ENCODE data around the gene TXLNG.

The TXLNG gene

DNA sequence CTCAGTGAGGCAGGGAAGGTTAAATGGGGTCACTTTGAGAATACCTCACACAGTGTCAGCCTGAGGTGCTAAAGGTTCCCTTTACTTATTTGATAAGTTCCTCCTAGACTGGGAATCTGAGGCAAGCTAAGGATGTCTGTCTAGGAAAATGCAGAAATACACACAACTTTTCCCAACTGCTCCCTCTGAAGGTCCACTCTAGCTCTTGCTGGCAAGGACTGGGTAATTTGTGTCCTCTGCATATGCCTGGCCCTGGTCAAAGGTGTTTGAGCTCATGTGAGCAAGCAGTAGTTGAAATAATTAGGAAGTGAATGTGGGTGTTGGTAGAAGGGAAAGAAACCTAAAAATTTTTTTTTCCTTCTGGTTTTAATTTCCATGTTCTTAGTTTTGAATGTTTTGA, 21.3 kb downstream of the TXLNG start:
- Histone ChIP-seq H3K9ac (ENCODE audit: low read length) (no peak overlapping the region), H3K36me3 (replicated peaks; ENCODE audit: low read depth, low read length) (peaks cover 7% of the 10 kb centered on the region), H4K20me1 (ENCODE audit: insufficient read depth, low read length) (no peaks in the 10 kb centered on the region), H3K27ac (ENCODE audit: low read length) (no peak overlapping the region), H3K79me2 (ENCODE audit: low read length) (peaks cover 86% of the 10 kb centered on the region), H3K4me2 (ENCODE audit: low read length) (no peak overlapping the region), H3K4me3 (ENCODE audit: low read length) (no peak overlapping the region), H3K9me3 (ENCODE audit: insufficient read depth, low read length) (no peaks in the 10 kb centered on the region), H3K4me1 (ENCODE audit: low read length) (no peaks in the 10 kb centered on the region), H3K27me3 (ENCODE audit: low read depth, low read length) (no peaks in the 10 kb centered on the region), H2AFZ (ENCODE audit: low read depth, low read length) (no peak overlapping the region)
- TF ChIP-seq EZH2phosphoT487 (IDR thresholded peaks at IDR 0.05; ENCODE audit: low read depth), result no peak
- TF ChIP-seq, protein P1, sequence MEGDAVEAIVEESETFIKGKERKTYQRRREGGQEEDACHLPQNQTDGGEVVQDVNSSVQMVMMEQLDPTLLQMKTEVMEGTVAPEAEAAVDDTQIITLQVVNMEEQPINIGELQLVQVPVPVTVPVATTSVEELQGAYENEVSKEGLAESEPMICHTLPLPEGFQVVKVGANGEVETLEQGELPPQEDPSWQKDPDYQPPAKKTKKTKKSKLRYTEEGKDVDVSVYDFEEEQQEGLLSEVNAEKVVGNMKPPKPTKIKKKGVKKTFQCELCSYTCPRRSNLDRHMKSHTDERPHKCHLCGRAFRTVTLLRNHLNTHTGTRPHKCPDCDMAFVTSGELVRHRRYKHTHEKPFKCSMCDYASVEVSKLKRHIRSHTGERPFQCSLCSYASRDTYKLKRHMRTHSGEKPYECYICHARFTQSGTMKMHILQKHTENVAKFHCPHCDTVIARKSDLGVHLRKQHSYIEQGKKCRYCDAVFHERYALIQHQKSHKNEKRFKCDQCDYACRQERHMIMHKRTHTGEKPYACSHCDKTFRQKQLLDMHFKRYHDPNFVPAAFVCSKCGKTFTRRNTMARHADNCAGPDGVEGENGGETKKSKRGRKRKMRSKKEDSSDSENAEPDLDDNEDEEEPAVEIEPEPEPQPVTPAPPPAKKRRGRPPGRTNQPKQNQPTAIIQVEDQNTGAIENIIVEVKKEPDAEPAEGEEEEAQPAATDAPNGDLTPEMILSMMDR (IDR thresholded peaks at IDR 0.05; ENCODE audit: low read depth, low read length), result no peak

DNA sequence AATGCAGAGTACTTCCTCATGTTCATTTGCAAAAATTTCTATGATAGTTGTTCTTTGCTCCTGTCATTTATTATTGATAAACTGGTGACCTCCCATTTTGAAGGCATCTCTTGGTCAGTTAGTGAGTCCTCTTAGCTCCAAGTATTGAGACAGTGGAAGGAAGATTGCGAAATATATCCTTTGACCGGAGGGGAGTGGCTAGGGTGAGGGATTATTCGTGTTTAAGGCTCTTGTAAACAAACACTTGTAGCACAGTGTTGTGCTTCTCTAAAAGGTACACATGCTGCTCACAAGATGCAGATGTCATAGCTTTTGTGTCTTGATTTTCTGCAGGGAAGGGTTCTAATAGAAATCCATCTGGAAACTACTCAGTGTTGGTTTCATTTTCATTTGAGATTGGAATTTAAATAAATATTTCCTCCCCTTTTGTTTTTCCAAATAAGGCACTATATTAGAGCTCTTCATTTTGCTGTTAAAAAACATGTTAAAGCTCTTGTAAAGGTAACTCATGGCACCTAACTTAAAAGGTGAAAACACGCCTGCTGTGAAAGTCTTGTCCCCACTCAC, 21.8 kb downstream of the TXLNG start:
- Histone ChIP-seq H4K20me1 (ENCODE audit: insufficient read depth, low read length) (no peaks in the 10 kb centered on the region), H3K4me3 (ENCODE audit: low read length) (no peak overlapping the region), H3K9ac (ENCODE audit: low read length) (no peak overlapping the region), H3K4me2 (ENCODE audit: low read length) (no peak overlapping the region), H3K79me2 (ENCODE audit: low read length) (peaks cover 86% of the 10 kb centered on the region), H3K9me3 (ENCODE audit: insufficient read depth, low read length) (no peaks in the 10 kb centered on the region), H3K36me3 (replicated peaks; ENCODE audit: low read depth, low read length) (peaks cover 10% of the 10 kb centered on the region), H3K27ac (ENCODE audit: low read length) (no peak overlapping the region), H3K27me3 (ENCODE audit: low read depth, low read length) (no peaks in the 10 kb centered on the region), H2AFZ (ENCODE audit: low read depth, low read length) (no peak overlapping the region), H3K4me1 (ENCODE audit: low read length) (no peaks in the 10 kb centered on the region)
- TF ChIP-seq EZH2phosphoT487 (IDR thresholded peaks at IDR 0.05; ENCODE audit: low read depth), result no peak
- TF ChIP-seq, protein P1 (IDR thresholded peaks at IDR 0.05; ENCODE audit: low read depth, low read length), result no peak

DNA sequence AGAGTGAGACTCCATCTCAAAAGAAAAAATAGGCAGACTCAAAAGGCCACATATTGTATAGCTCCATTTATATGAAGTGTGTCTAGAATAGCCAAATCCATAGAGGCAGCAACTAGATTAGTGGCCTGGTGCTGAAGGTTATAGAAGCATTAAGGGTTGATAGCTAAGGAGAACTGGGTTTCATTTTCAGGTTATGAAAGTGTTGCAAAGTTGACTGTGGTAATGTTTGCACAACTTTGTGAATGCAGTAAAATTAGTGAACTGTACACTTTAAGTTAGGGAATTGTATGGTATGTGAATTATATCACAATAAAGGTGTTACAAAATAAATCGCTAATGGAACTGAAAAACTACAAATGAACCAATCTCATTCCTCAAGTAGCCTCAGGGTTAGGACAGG, 28.3 kb downstream of the TXLNG start:
- no peaks in the 10 kb centered on the region for H3K27me3 ChIP-seq (ENCODE audit: low read depth, low read length)
- no peak overlapping the region for H2AFZ ChIP-seq (ENCODE audit: low read depth, low read length)
- H3K4me3 ChIP-seq (ENCODE audit: low read length), result no peak overlapping the region
- peaks cover 79% of the 10 kb centered on the region for H3K79me2 ChIP-seq (ENCODE audit: low read length)
- peaks cover 22% of the 10 kb centered on the region for H3K36me3 ChIP-seq (replicated peaks; ENCODE audit: low read depth, low read length)
- H3K4me2 ChIP-seq (ENCODE audit: low read length), result no peak overlapping the region
- no peak overlapping the region for H3K9ac ChIP-seq (ENCODE audit: low read length)
- H3K9me3 ChIP-seq (ENCODE audit: insufficient read depth, low read length), result no peaks in the 10 kb centered on the region
- peaks cover 19% of the 10 kb centered on the region for H3K4me1 ChIP-seq (ENCODE audit: low read length)
- H4K20me1 ChIP-seq (ENCODE audit: insufficient read depth, low read length), result no peaks in the 10 kb centered on the region
- no peak for TF ChIP-seq EZH2phosphoT487 (IDR thresholded peaks at IDR 0.05; ENCODE audit: low read depth)
- TF ChIP-seq, protein P1 (IDR thresholded peaks at IDR 0.05; ENCODE audit: low read depth, low read length), result no peak
- H3K27ac ChIP-seq (ENCODE audit: low read length), result no peak overlapping the region

DNA sequence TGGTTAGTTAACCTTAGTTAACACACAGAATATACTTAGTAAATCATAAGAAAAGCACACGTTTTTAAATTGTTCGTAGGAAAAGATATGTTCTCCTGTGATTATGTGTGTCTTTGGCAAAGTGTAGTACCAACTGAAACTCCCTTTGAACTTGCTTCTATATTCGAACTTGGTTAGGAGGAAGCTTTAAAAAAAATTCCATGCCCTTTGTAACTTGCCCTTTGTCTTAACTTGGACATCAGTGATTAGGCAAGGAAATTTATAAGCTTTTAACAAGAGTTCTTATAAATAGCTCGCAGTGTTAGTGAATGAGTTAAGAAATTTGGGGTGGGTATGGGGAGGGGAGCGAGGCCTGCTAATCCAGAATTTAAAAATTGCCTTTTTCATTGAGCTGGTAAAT, 33.4 kb downstream of the TXLNG start:
- Histone ChIP-seq H3K4me3 (ENCODE audit: low read length) (no peak overlapping the region), H3K9ac (ENCODE audit: low read length) (no peak overlapping the region), H3K79me2 (ENCODE audit: low read length) (peaks cover 40% of the 10 kb centered on the region), H2AFZ (ENCODE audit: low read depth, low read length) (no peak overlapping the region), H3K27ac (ENCODE audit: low read length) (no peak overlapping the region), H4K20me1 (ENCODE audit: insufficient read depth, low read length) (no peaks in the 10 kb centered on the region), H3K36me3 (replicated peaks; ENCODE audit: low read depth, low read length) (peaks cover 22% of the 10 kb centered on the region), H3K4me1 (ENCODE audit: low read length) (peaks cover 19% of the 10 kb centered on the region), H3K9me3 (ENCODE audit: insufficient read depth, low read length) (no peaks in the 10 kb centered on the region), H3K27me3 (ENCODE audit: low read depth, low read length) (no peaks in the 10 kb centered on the region), H3K4me2 (ENCODE audit: low read length) (no peak overlapping the region)
- TF ChIP-seq, protein P1 (IDR thresholded peaks at IDR 0.05; ENCODE audit: low read depth, low read length), result no peak
- no peak for TF ChIP-seq EZH2phosphoT487 (IDR thresholded peaks at IDR 0.05; ENCODE audit: low read depth)
